Osteocyte (in vitro differentiated cells): ENCODE results near the gene TBL3. TPM values are rescaled to one million over a fixed set of nuclear protein-coding genes. Genes with fewer than 3 reads are reported as not detected.

Experiments used
- DNase-seq: peaks from one replicate; pipeline ENCODE4 v3.0.0; 2021; ENCODE audit warnings: mixed read lengths; ENCODE audit not compliant: unreplicated experiment; ENCODE audit errors: extremely low spot score
- H3K27ac Mint-ChIP-seq: one replicate; pipeline ENCODE4 v1.8.0; 2021; ENCODE audit warnings: mild to moderate bottlenecking, mixed read lengths; ENCODE audit not compliant: unreplicated experiment
- H3K27me3 Mint-ChIP-seq: one replicate; pipeline ENCODE4 v1.8.0; 2021; ENCODE audit warnings: mixed read lengths; ENCODE audit not compliant: unreplicated experiment
- H3K36me3 Mint-ChIP-seq: one replicate; pipeline ENCODE4 v1.8.0; 2021; ENCODE audit warnings: mixed read lengths; ENCODE audit not compliant: unreplicated experiment
- H3K4me1 Mint-ChIP-seq: one replicate; pipeline ENCODE4 v1.8.0; 2021; ENCODE audit warnings: mixed read lengths; ENCODE audit not compliant: unreplicated experiment
- H3K4me3 Mint-ChIP-seq: one replicate; pipeline ENCODE4 v1.8.0; 2021; ENCODE audit warnings: mild to moderate bottlenecking, moderate library complexity, mixed read lengths; ENCODE audit not compliant: unreplicated experiment
- H3K9me3 Mint-ChIP-seq: one replicate; pipeline ENCODE4 v1.8.0; 2021; ENCODE audit warnings: mixed read lengths; ENCODE audit not compliant: unreplicated experiment
- total RNA-seq: library from RNA; stranded (reverse); gene quantifications from 2 replicates; pipeline ENCODE4 v1.2.1, GENCODE V29; 2021
- TF ChIP-seq, protein P1 (sequence below): fragments of 200-600 bp; sonication (generic); IDR thresholded peaks from 2 replicates; pipeline ENCODE4 v1.5.0; 2021; ENCODE audit warnings: antibody characterized with exemption, mild to moderate bottlenecking, moderate library complexity

The TBL3 gene
- total RNA-seq, 1 donor from 2014 or later: 32.0 TPM

DNA sequence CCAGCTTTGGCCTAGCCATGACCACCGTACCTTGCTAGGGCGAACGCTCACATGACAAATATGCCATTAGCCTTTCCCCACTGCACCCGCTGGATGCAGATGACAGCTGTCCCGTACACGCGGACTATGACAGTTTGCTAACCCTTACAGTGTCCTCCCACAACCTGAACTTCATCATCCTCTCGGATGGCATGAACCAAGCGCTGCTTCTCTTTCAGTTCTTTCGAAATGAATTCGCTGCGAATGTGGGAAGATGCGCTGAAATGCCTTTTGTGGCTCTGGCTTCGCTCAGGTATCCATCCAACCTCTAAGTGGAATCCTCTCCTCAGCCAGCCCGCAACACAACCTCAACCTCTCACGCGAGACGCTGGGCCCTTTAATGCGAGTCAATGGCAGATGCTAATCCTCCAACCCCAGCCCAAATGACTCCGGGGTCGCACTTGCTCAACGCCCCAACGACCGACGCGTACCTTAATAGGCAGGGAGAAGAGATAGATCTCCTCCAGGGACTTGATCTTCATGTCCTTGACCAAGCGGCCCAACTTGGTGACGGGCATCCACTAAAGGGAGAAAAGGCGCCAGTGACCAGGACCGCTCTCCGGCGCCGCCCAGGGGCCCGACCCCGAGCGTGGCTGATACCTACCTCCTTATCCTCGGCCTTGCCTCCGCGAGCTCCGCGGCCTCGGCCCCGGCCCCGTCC, 7.9 kb upstream of the TBL3 start:
- Mint-ChIP-seq H3K36me3 (peaks cover 14% of the 10 kb centered on the region), H3K9me3 (no peaks in the 10 kb centered on the region), H3K4me3 (peak overlapping the region; percentile 87), H3K27me3 (no peaks in the 10 kb centered on the region), H3K4me1 (peaks cover 42% of the 10 kb centered on the region), H3K27ac (peak overlapping the region; percentile 90)
- TF ChIP-seq, protein P1, sequence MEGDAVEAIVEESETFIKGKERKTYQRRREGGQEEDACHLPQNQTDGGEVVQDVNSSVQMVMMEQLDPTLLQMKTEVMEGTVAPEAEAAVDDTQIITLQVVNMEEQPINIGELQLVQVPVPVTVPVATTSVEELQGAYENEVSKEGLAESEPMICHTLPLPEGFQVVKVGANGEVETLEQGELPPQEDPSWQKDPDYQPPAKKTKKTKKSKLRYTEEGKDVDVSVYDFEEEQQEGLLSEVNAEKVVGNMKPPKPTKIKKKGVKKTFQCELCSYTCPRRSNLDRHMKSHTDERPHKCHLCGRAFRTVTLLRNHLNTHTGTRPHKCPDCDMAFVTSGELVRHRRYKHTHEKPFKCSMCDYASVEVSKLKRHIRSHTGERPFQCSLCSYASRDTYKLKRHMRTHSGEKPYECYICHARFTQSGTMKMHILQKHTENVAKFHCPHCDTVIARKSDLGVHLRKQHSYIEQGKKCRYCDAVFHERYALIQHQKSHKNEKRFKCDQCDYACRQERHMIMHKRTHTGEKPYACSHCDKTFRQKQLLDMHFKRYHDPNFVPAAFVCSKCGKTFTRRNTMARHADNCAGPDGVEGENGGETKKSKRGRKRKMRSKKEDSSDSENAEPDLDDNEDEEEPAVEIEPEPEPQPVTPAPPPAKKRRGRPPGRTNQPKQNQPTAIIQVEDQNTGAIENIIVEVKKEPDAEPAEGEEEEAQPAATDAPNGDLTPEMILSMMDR: peak; percentile 13
- DNase-seq: no peak

DNA sequence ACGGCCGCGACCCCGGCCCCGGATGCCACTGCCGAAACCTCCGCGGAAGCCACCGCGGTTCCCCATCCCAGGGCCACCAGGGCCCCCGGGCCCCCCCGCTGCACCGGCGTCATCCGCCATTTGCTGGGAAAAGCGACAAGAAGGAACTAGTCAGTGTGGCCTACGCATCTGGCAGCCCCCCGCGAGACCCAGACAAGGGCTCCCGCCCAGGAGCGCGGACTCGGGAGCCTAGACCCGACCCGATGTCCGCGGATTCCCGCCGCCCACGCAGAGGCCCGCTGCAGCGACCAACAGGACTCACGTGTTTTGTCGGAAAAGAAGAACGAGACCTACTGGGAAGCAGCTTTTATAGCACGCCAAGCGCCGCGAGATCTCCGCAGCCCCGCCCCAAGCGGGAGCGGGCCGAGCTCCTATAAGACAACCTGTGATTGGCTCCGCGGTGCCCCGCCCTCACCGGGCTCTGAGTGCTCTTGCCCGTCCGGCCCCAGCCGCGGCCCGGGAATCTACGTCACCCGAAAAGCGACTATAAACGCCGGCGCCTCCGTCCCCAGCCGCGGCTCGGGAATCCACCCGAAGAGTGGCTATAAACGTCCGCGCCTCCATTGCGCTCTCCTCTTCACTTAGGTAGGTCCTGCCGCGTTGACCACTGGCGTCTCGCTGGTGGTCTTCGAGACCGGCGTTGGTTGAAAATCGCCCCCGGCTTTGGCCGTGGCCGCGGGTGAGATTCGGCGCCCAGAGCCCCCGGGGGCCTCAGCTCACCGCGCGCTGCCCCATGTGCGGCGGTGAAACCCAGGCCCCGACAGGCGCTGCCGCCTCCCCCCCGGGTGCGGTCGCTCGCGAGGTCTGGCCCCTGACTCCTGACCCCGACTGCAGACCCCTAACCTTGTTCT, 7.1 kb upstream of the TBL3 start, which contains the start of gene RPS2:
TSS of gene RPS2 (minus strand) at position 321 of the 890 bp plus-strand sequence. CDS start at position 120, 201 bp downstream.
- Mint-ChIP-seq H3K4me1 (peaks cover 42% of the 10 kb centered on the region), H3K4me3 (peak within 1 kb of the TSS; percentile 87), H3K27me3 (no peaks in the 10 kb centered on the region), H3K36me3 (peaks cover 14% of the 10 kb centered on the region), H3K27ac (peak within 1 kb of the TSS; percentile 92), H3K9me3 (no peaks in the 10 kb centered on the region)
- TF ChIP-seq, protein P1: no peak
- DNase-seq: peak; percentile 100

DNA sequence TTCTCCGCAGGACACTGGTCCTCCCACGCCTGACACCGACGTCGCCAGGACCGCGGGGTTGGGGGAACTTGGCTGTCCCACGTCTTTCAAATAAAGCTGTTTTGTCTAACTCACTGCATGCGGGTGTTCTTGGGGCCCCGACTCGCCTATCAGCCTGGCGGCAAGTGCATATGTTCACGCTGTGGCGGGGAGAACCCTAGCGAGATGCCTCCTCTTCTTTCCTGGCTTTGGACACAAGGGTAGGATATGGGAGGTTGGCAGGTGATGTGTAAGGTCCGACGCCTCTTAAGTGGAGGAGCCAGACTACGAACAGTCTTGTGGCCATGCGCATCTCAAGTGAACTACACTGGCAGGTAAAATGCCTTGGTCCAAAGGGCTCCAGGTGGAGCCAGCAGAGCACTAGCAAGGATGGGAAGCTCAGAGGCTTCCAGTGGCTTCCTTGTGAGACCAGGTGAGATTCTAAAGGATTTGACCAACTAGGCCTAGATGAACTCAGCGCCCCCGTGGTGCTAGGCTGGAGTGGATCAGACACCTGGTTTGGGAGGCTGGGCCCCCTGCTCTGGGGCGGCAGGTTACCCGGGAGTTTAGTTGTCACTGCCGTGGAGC, 6.4 kb upstream of the TBL3 start:
- Mint-ChIP-seq H3K4me1 (peaks cover 36% of the 10 kb centered on the region), H3K36me3 (peaks cover 14% of the 10 kb centered on the region), H3K27ac (peak overlapping the region; percentile 92), H3K4me3 (peak overlapping the region; percentile 87), H3K27me3 (no peaks in the 10 kb centered on the region), H3K9me3 (no peaks in the 10 kb centered on the region)
- TF ChIP-seq, protein P1: no peak
- DNase-seq: no peak

DNA sequence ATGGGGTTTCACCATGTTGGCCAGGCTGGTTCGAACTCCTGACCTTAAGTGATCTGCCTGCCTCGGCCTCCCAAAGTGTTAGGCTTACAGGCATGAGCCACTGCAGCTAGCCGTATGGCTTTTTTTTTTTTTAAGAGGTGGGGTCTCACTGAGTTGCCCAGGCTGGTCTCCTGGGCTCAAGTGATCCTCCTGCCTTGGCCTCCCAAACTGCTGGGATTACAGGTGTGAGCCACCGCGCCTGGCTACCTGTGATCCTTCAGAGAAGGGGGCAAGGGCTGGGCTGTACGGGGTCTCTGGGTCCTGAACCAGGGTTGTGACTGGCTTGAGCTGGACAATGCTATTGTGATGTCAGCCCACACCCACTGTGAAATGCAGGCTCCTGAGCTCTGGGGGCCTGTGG, 5.4 kb upstream of the TBL3 start, which contains the start of gene RNF151:
TSS of gene RNF151 (plus strand) at position 397 of the 400 bp plus-strand sequence. CDS start 26 bp downstream, outside the sequence.
- TF ChIP-seq, protein P1: no peak
- Mint-ChIP-seq H3K36me3 (peaks cover 9% of the 10 kb centered on the region), H3K4me3 (peak within 1 kb of the TSS; percentile 87), H3K4me1 (peaks cover 33% of the 10 kb centered on the region), H3K27me3 (no peaks in the 10 kb centered on the region), H3K27ac (peak within 1 kb of the TSS; percentile 92), H3K9me3 (no peaks in the 10 kb centered on the region)
- no peak for DNase-seq
